Naive thymus-derived CD4-positive, alpha-beta T cell (primary cell): ENCODE results near the gene TRAF4. TPM values are rescaled to one million over a fixed set of nuclear protein-coding genes. Genes with fewer than 3 reads are reported as not detected.

Experiments used
- ATAC-seq: fragments of 150-1000 bp; cut with Tn5 transposase; 2 replicates; pipeline ENCODE4 v1.10.0; 2021; ENCODE audit warnings: mild to moderate bottlenecking, moderate library complexity
- CTCF ChIA-PET: fragments of 350-600 bp; sonication (Branson Sonifier 250); formaldehyde crosslinking; loops from one replicate; lab custom pipeline; 2021; ENCODE audit warnings: antibody characterized with exemption; lab: Charles Lee
- POLR2A ChIA-PET: fragments of 350-600 bp; sonication (Branson Sonifier 250); formaldehyde crosslinking; loops from one replicate; lab custom pipeline; 2021; ENCODE audit warnings: antibody characterized with exemption, inconsistent platforms; lab: Charles Lee
- DNase-seq, 9 donors: peaks; one replicate each; pipeline versions ENCODE4 v3.0.0 to v3.0.0-alpha.2; 2020 to 2022; ENCODE audit warnings: mixed read lengths in 1 of 9
- H3K27ac ChIP-seq: one replicate; pipeline ENCODE4 v1.7.0; 2013; ENCODE audit warnings: mild to moderate bottlenecking, low read depth, low read length, moderate library complexity
- H3K27me3 ChIP-seq, 2 donors: one replicate each; pipeline ENCODE4 v1.7.0; 2013; ENCODE audit warnings: low read length in 2 of 2, mild to moderate bottlenecking in 2 of 2, moderate library complexity in 2 of 2; ENCODE audit not compliant: control insufficient read depth in 2 of 2, insufficient read depth in 2 of 2
- H3K36me3 ChIP-seq, 3 experiments: 1 replicate in 2 of 3; 2 replicates in 1 of 3; pipeline ENCODE4 v1.7.0; 2013; ENCODE audit warnings: low read length in 3 of 3, mild to moderate bottlenecking in 3 of 3, moderate library complexity in 1 of 3; ENCODE audit not compliant: insufficient read depth in 3 of 3, control insufficient read depth in 2 of 3
- H3K4me1 ChIP-seq, 2 donors: one replicate each; pipeline ENCODE4 v1.7.0; 2013; ENCODE audit warnings: low read length in 2 of 2, mild to moderate bottlenecking in 2 of 2, moderate library complexity in 1 of 2; ENCODE audit not compliant: control insufficient read depth in 2 of 2, insufficient read depth in 2 of 2
- H3K4me3 ChIP-seq: 2 replicates; pipeline ENCODE4 v1.7.0; 2013; ENCODE audit warnings: mild to moderate bottlenecking, low read length
- H3K9me3 ChIP-seq, 3 experiments: 1 replicate in 2 of 3; 2 replicates in 1 of 3; pipeline ENCODE4 v1.7.0; 2013; ENCODE audit warnings: low read length in 3 of 3; ENCODE audit not compliant: control insufficient read depth in 2 of 3
- H3K27ac Mint-ChIP-seq, 9 donors: one replicate each; pipeline ENCODE4 v1.8.0; 2020 to 2022; ENCODE audit warnings: mixed read lengths in 9 of 9, mild to moderate bottlenecking in 8 of 9, moderate library complexity in 5 of 9, inconsistent platforms in 2 of 9
- H3K27me3 Mint-ChIP-seq, 5 donors: one replicate each; pipeline ENCODE4 v1.8.0; 2021 to 2022; ENCODE audit warnings: mixed read lengths in 5 of 5, mild to moderate bottlenecking in 1 of 5
- H3K36me3 Mint-ChIP-seq, 5 donors: one replicate each; pipeline ENCODE4 v1.8.0; 2020 to 2022; ENCODE audit warnings: mixed read lengths in 5 of 5, mild to moderate bottlenecking in 3 of 5, inconsistent platforms in 1 of 5
- H3K4me1 Mint-ChIP-seq, 7 donors: one replicate each; pipeline ENCODE4 v1.8.0; 2020 to 2022; ENCODE audit warnings: mixed read lengths in 7 of 7, mild to moderate bottlenecking in 3 of 7, inconsistent platforms in 1 of 7
- H3K4me3 Mint-ChIP-seq, 10 donors: one replicate each; pipeline ENCODE4 v1.8.0; 2020 to 2022; ENCODE audit warnings: mild to moderate bottlenecking in 10 of 10, mixed read lengths in 10 of 10, moderate library complexity in 6 of 10, inconsistent platforms in 2 of 10
- H3K9me3 Mint-ChIP-seq, 11 donors: one replicate each; pipeline ENCODE4 v1.8.0; 2020 to 2022; ENCODE audit warnings: mixed read lengths in 11 of 11, mild to moderate bottlenecking in 4 of 11, inconsistent platforms in 1 of 11, moderate library complexity in 1 of 11
- intact Hi-C, 2 donors: fragments of 100-400 bp; cut with micrococcal nuclease; formaldehyde crosslinking; loops; one replicate each; pipeline ENCODE4 v1.15.1; 2023
- polyA plus RNA-seq, 2 donors: library from polyadenylated mRNA; unstranded; fragments of 300-500 nt; fragmentation: Illumina TruSeq; gene quantifications; one replicate each; pipeline ENCODE4 v1.2.3, GENCODE V29; 2021
- total RNA-seq, 6 experiments: library from RNA in 5 of 6; stranded (reverse) in 5 of 6; gene quantifications; 1 replicate in 5 of 6; 2 replicates in 1 of 6; pipeline ENCODE4 v1.2.3 and lab custom pipeline; 2021 to 2026

The TRAF4 gene, protein sequence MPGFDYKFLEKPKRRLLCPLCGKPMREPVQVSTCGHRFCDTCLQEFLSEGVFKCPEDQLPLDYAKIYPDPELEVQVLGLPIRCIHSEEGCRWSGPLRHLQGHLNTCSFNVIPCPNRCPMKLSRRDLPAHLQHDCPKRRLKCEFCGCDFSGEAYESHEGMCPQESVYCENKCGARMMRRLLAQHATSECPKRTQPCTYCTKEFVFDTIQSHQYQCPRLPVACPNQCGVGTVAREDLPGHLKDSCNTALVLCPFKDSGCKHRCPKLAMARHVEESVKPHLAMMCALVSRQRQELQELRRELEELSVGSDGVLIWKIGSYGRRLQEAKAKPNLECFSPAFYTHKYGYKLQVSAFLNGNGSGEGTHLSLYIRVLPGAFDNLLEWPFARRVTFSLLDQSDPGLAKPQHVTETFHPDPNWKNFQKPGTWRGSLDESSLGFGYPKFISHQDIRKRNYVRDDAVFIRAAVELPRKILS
- 100 to 1,000 TPM in 2 of 5 experiments, 10 to 100 TPM in 3; 22.3 to 228 (median 81.6) TPM for total RNA-seq
- 1 to 10 TPM; 1.3 to 2.3 TPM for polyA plus RNA-seq
- total RNA-seq (lab: John Stamatoyannopoulos, UW), result 167 reads per million, percentile 91 among the genes with 10 or more reads in this experiment

DNA sequence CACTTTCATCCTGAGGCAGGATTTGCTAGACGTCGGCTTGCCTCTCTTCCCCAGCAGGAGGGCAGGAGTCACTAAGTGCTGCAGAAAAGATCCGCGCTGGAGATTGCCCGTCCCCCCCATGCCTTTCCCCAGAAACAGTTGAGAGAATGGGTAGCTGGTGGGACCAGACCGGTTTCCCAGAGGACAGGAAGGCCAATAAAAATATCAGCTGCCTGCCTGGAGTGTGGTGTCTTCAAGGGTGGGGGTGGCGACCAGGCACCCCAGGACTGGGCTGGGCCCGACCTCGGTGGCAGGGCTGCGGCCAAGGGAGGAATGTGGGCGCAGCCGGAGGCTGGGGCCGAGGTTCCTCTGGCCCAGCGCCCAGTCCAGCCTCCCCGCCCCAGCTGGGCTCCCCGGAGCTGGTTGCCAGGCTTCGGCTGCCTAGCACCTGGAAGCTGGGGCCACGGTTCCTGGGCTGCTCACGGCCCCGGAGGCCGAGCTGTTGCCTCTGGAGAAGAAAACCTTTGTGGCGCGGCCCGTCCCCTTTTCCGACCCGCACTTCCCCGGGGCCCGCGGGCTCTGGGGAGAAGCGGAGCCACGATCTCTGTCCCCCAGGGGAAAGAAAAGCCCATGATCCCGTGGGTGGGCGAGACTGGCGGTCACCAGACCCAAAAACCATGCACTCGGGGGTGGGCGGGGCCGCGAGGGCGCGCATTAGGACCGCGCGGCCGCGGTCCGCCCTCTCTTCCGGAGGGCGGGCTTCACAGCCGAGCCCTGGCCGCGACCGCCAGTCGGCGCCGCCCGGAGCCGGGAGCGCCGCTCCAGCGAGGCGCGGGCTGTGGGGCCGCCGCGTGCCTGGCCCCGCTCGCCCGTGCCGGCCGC is at the start of gene TRAF4:
Gene TRAF4, plus strand, starts transcription at position 769 of the 861 bp plus-strand sequence. CDS start 102 bp downstream, outside the sequence.
- peaks cover 2 to 42% (median 27%) of the 10 kb centered on the region in 7 donors for H3K4me1 Mint-ChIP-seq
- peak; percentile 93 for ATAC-seq
- H3K36me3 Mint-ChIP-seq, result peaks cover 0 to 16% (median 0%) of the 10 kb centered on the region in 5 donors
- Histone ChIP-seq H3K4me3 (peak within 1 kb of the TSS; percentile 82), H3K9me3 (no peaks in the 10 kb centered on the region), H3K27ac (peak within 1 kb of the TSS; percentile 83), H3K4me1 (peaks cover 11 to 28% of the 10 kb centered on the region in 2 donors), H3K36me3 (peaks cover 0 to 13% (median 0%) of the 10 kb centered on the region in 3 experiments), H3K27me3 (no peaks in the 10 kb centered on the region)
- H3K4me3 Mint-ChIP-seq, result peak within 1 kb of the TSS; percentile 87 to 94 (median 91)
- intact Hi-C loops, result loop anchor here (1.0 to 2.0 kb wide), 4 partner anchors 15 to 209 kb away; partner anchors contain the start of gene NEK8 (in 2 of the 2)
- CTCF ChIA-PET, result interaction anchor here (1.2 to 14.7 kb wide), 4 partner anchors 9 to 210 kb away, joined by 4 to 331 read pairs (median 8); partner anchors contain the start of genes NEK8, RPL23A and TLCD1
- H3K27ac Mint-ChIP-seq, result peak within 1 kb of the TSS; percentile 78 to 95 (median 92)
- POLR2A ChIA-PET, result interaction anchor here (0.7 to 16.9 kb wide), 8 partner anchors 10 to 206 kb away, joined by 3 to 269 read pairs (median 5); partner anchors contain the start of genes NEK8, RPL23A and TLCD1
- no peaks in the 10 kb centered on the region for H3K27me3 Mint-ChIP-seq
- H3K9me3 Mint-ChIP-seq, result peaks cover 0 to 4% (median 0%) of the 10 kb centered on the region in 11 donors
- peak; percentile 60 to 86 (median 73) for DNase-seq

DNA sequence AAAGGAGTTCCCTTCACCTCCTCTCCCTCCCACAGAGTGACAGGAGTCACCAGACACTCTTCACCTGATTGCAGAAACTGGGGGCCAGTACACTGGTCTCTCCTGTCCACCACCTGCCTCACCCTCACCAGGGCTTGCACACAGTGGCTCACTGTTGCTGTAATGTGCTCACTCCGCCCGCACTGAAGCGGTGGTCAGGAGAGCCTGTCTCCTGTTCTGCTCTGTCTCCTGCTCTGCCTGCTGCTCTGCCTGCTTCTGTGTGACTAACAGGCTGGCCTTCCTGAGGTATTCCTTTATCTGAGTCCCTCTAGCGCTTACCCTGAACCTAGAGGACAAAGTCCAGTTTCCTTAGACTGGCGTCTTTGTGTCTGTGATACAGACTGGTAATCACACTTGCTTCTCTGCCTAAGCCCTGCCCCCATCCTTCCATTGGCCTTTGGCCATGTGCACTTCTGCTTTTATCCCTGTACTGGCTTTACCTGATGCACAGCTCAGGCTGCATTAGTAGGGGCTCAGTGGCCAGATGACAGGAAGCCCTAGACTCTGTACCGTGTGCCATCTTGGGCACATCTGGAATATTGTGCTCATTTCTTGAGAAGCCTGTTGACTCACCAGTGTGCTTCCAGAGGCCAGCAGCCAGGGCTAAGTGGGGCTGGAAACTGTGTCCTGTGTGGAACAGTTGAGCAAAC is 45.4 kb upstream of the TRAF4 start:
- H3K36me3 Mint-ChIP-seq, result peaks cover 14 to 59% (median 30%) of the 10 kb centered on the region in 5 donors
- CTCF ChIA-PET, result no interaction called here
- Histone ChIP-seq H3K27ac (no peak overlapping the region), H3K4me3 (no peak overlapping the region), H3K4me1 (no peaks in the 10 kb centered on the region), H3K9me3 (no peaks in the 10 kb centered on the region), H3K27me3 (no peaks in the 10 kb centered on the region), H3K36me3 (peaks cover 31 to 100% (median 38%) of the 10 kb centered on the region in 3 experiments)
- no peaks in the 10 kb centered on the region for H3K27me3 Mint-ChIP-seq
- DNase-seq, result no peak
- no peaks in the 10 kb centered on the region for H3K9me3 Mint-ChIP-seq
- intact Hi-C loops, result no loop called here
- no peak for ATAC-seq
- POLR2A ChIA-PET, result interaction anchor here (1.0 to 2.7 kb wide), 2 partner anchors 14 to 209 kb away, joined by 3 to 9 read pairs; partner anchors contain the start of gene PROCA1
- H3K27ac Mint-ChIP-seq, result peak overlapping the region in 3 of 9 donors; percentile 32 to 65 (median 47)
- H3K4me3 Mint-ChIP-seq, result no peak overlapping the region
- H3K4me1 Mint-ChIP-seq, result peaks cover 0 to 3% (median 0%) of the 10 kb centered on the region in 7 donors

DNA sequence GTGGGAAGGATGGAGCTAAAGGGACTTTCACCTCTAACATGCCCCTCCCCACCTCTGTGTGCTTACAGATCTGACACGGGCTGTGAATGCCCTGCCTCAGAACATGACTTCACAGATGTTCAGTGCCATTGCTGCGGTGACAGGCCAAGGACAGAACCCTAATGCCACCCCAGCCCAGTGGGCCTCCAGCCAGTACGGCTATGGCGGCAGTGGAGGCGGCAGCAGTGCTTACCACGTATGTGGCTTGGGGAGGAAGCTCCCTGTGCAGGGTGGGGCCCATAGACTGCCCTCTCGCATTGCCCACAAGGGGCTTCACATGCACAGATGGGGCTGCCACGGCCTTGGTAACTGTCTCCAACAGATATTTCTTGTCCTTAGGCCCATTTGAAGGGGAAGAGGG is 43.5 kb upstream of the TRAF4 start:
- H3K9me3 ChIP-seq, result no peaks in the 10 kb centered on the region
- intact Hi-C loops, result no loop called here
- no peaks in the 10 kb centered on the region for H3K9me3 Mint-ChIP-seq
- CTCF ChIA-PET, result no interaction called here
- peaks cover 0 to 4% (median 0%) of the 10 kb centered on the region in 7 donors for H3K4me1 Mint-ChIP-seq
- H3K27ac ChIP-seq, result no peak overlapping the region
- no peak for DNase-seq
- H3K36me3 ChIP-seq, result peaks cover 25 to 96% (median 27%) of the 10 kb centered on the region in 3 experiments
- no peak overlapping the region for H3K4me3 Mint-ChIP-seq
- H3K4me3 ChIP-seq, result no peak overlapping the region
- no peaks in the 10 kb centered on the region for H3K27me3 ChIP-seq
- H3K36me3 Mint-ChIP-seq, result peaks cover 18 to 46% (median 20%) of the 10 kb centered on the region in 5 donors
- no peaks in the 10 kb centered on the region for H3K27me3 Mint-ChIP-seq
- no peak overlapping the region for H3K27ac Mint-ChIP-seq
- no peak for ATAC-seq
- POLR2A ChIA-PET, result no interaction called here
- no peaks in the 10 kb centered on the region for H3K4me1 ChIP-seq

DNA sequence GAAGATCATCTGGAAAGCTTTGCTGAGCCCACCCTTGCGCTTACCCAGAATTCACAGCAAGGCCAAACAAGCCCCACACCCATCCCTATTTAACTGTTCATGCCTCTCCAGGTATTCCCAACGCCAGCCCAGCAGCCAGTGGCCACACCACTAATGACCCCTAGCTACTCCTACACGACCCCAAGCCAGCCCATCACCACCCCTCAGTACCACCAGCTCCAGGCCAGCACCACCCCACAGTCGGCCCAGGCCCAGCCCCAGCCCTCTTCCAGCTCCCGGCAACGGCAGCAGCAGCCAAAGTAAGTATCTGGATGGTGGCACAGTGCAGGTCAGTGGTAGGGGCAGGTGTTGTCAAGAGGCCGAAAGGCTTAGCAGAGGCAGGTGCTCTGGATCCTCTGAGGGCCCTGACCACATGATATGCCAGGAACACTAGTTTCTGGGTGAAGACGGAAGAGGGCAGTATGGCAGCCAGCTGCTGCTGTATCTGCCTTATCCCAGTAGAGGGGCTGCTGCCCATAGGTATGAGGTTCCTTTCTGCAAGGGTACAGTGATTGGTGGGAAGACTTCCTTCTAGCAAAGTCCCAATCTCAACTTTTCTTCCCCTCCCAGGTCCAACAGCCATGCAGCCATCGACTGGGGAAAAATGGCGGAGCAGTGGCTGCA is 42.9 kb upstream of the TRAF4 start:
- peaks cover 18 to 43% (median 20%) of the 10 kb centered on the region in 5 donors for H3K36me3 Mint-ChIP-seq
- no peak overlapping the region for H3K4me3 ChIP-seq
- H3K9me3 Mint-ChIP-seq, result no peaks in the 10 kb centered on the region
- intact Hi-C loops, result no loop called here
- H3K36me3 ChIP-seq, result peaks cover 18 to 93% (median 21%) of the 10 kb centered on the region in 3 experiments
- H3K27me3 ChIP-seq, result no peaks in the 10 kb centered on the region
- H3K27ac Mint-ChIP-seq, result no peak overlapping the region
- DNase-seq (no peak), ATAC-seq (no peak)
- no peaks in the 10 kb centered on the region for H3K4me1 ChIP-seq
- peaks cover 0 to 4% (median 0%) of the 10 kb centered on the region in 7 donors for H3K4me1 Mint-ChIP-seq
- H3K4me3 Mint-ChIP-seq, result no peak overlapping the region
- ChIA-PET POLR2A (no interaction called here), CTCF (interaction anchor here (0.6 kb wide), 1 partner anchor 191 kb away, joined by 3 read pairs; no protein-coding TSS in a partner anchor)
- no peaks in the 10 kb centered on the region for H3K9me3 ChIP-seq
- H3K27me3 Mint-ChIP-seq, result no peaks in the 10 kb centered on the region
- no peak overlapping the region for H3K27ac ChIP-seq

DNA sequence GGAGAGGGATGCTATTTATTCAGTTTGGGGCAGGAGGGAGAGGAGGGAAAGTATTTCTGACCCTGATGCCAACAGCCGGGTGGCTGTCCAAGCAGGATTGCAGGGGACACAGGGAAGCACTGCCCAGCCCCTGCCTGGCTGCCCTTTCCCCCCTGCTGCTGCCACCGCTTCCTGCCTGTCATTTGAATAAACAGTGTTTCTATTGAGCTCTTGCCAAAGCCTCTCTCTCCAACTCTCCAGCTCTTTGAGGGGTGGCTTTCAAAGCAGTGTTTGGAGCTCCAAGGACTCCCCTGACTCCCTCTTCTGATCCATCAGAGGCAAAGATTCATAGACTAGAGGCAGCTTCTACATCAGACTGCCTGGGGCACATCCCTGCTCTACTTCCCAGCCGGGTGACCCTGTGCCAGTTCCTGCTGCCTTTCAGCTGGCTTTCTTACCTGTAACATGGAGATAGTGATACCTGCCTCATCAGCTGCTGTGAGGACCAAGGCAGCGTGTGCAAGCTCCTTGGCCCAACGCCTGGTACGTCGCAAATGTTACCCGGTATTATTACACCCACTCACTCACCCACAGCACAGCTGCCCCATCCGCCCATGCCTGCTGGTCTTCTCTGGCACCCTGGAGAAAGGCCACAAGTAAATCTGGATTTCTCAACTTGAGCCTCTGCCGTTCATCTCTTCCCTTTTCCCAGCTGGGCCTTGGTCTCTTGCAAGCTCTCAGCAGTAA is 41.6 kb upstream of the TRAF4 start:
- Histone ChIP-seq H3K27me3 (no peaks in the 10 kb centered on the region), H3K9me3 (no peaks in the 10 kb centered on the region), H3K27ac (no peak overlapping the region), H3K4me1 (no peaks in the 10 kb centered on the region), H3K4me3 (no peak overlapping the region), H3K36me3 (peaks cover 10 to 81% (median 15%) of the 10 kb centered on the region in 3 experiments)
- Mint-ChIP-seq H3K4me3 (no peak overlapping the region), H3K27me3 (no peaks in the 10 kb centered on the region), H3K9me3 (no peaks in the 10 kb centered on the region), H3K27ac (peak overlapping the region in 1 of 9 donors; percentile 25), H3K4me1 (peaks cover 0 to 4% (median 0%) of the 10 kb centered on the region in 7 donors), H3K36me3 (peaks cover 18 to 36% (median 20%) of the 10 kb centered on the region in 5 donors)
- ATAC-seq (no peak), DNase-seq (no peak)
- intact Hi-C loops, result no loop called here
- CTCF ChIA-PET, result interaction anchor here (1.0 kb wide), 1 partner anchor 592 kb away, joined by 4 read pairs; the partner anchor contains the start of gene NUFIP2
- POLR2A ChIA-PET, result no interaction called here
